H9 (cell line): ENCODE measurements around the gene SYNPO2. TPM values are rescaled to one million over a fixed set of nuclear protein-coding genes. Genes with fewer than 3 reads are reported as not detected.

Source experiments
- DNase-seq: peaks from one replicate; pipeline ENCODE4 v3.0.0-alpha.2; 2017
- H2AFZ ChIP-seq: one replicate; pipeline ENCODE4 v1.6.1; 2013; ENCODE audit warnings: mild to moderate bottlenecking, low read length, control low read depth, moderate library complexity
- H2AK5ac ChIP-seq: 2 replicates; pipeline ENCODE4 v1.6.1; 2013; ENCODE audit warnings: low read length, control low read depth, mixed read lengths; ENCODE audit not compliant: insufficient read length
- H2BK120ac ChIP-seq: one replicate; pipeline ENCODE4 v1.6.1; 2013; ENCODE audit warnings: low read depth, mild to moderate bottlenecking, low read length, control low read depth, inconsistent platforms; ENCODE audit not compliant: poor library complexity, severe bottlenecking
- H2BK12ac ChIP-seq: 2 replicates; pipeline ENCODE4 v1.6.1; 2013; ENCODE audit warnings: low read length, control low read depth, mixed read lengths, low read depth; ENCODE audit not compliant: insufficient read length
- H2BK15ac ChIP-seq: 2 replicates; pipeline ENCODE4 v1.6.1; 2013; ENCODE audit warnings: low read depth, low read length, control low read depth
- H2BK20ac ChIP-seq: one replicate; pipeline ENCODE4 v1.6.1; 2013; ENCODE audit warnings: low read depth, mild to moderate bottlenecking, low read length, control low read depth, inconsistent platforms; ENCODE audit not compliant: poor library complexity, severe bottlenecking
- H2BK5ac ChIP-seq: 2 replicates; pipeline ENCODE4 v1.6.1; 2013; ENCODE audit warnings: low read length, control low read depth, mixed read lengths; ENCODE audit not compliant: insufficient read length
- H3K14ac ChIP-seq: 2 replicates; pipeline ENCODE4 v1.6.1; 2013; ENCODE audit warnings: low read length, control low read depth; ENCODE audit not compliant: insufficient read depth
- H3K18ac ChIP-seq: 2 replicates; pipeline ENCODE4 v1.6.1; 2013; ENCODE audit warnings: low read depth, mild to moderate bottlenecking, mixed read lengths, low read length, control low read depth; ENCODE audit not compliant: insufficient read length
- H3K23ac ChIP-seq: 2 replicates; pipeline ENCODE4 v1.6.1; 2013; ENCODE audit warnings: low read length, control low read depth, mixed read lengths, low read depth; ENCODE audit not compliant: insufficient read length
- H3K23me2 ChIP-seq: 2 replicates; pipeline ENCODE4 v1.6.1; 2013; ENCODE audit warnings: low read depth, mild to moderate bottlenecking, mixed read lengths, low read length, control low read depth; ENCODE audit not compliant: insufficient read length, poor library complexity, severe bottlenecking
- H3K27ac ChIP-seq: 2 replicates; pipeline ENCODE4 v1.5.1; 2013; ENCODE audit warnings: low read length, control low read depth, mixed read lengths, low read depth; ENCODE audit not compliant: insufficient read length
- H3K27me3 ChIP-seq: 2 replicates; pipeline ENCODE4 v1.6.1; 2013; ENCODE audit warnings: low read length, control low read depth, inconsistent platforms; ENCODE audit not compliant: insufficient read depth
- H3K4ac ChIP-seq: 2 replicates; pipeline ENCODE4 v1.6.1; 2013; ENCODE audit warnings: low read depth, mild to moderate bottlenecking, control low read depth, inconsistent platforms, low read length, moderate library complexity
- H3K4me1 ChIP-seq: 2 replicates; pipeline ENCODE4 v1.6.1; 2013; ENCODE audit warnings: low read length, control low read depth, inconsistent platforms; ENCODE audit not compliant: insufficient read depth
- H3K4me2 ChIP-seq: 2 replicates; pipeline ENCODE4 v1.6.1; 2013; ENCODE audit warnings: low read length, control low read depth, mixed read lengths; ENCODE audit not compliant: insufficient read length, insufficient read depth
- H3K56ac ChIP-seq: 2 replicates; pipeline ENCODE4 v1.6.1; 2013; ENCODE audit warnings: low read depth, mild to moderate bottlenecking, mixed read lengths, low read length, control low read depth; ENCODE audit not compliant: insufficient read length
- H3K79me1 ChIP-seq: 2 replicates; pipeline ENCODE4 v1.6.1; 2013; ENCODE audit warnings: low read depth, mild to moderate bottlenecking, moderate library complexity, low read length, control low read depth, inconsistent platforms; ENCODE audit not compliant: insufficient read depth, poor library complexity, severe bottlenecking
- H3K79me2 ChIP-seq: 2 replicates; pipeline ENCODE4 v1.6.1; 2013; ENCODE audit warnings: low read length, control low read depth, inconsistent platforms; ENCODE audit not compliant: insufficient read depth
- H3K9ac ChIP-seq: 2 replicates; pipeline ENCODE4 v1.6.1; 2013; ENCODE audit warnings: low read length, control low read depth, mixed read lengths; ENCODE audit not compliant: insufficient read length; ENCODE audit errors: extremely low read depth
- H3K9me3 ChIP-seq: one replicate; pipeline ENCODE4 v1.6.1; 2013; ENCODE audit warnings: low read depth, low read length, inconsistent platforms; ENCODE audit not compliant: control insufficient read depth
- H3T11ph ChIP-seq: one replicate; pipeline ENCODE4 v1.6.1; 2013; ENCODE audit warnings: mild to moderate bottlenecking, low read length, control low read depth, inconsistent platforms
- H4K20me1 ChIP-seq: one replicate; pipeline ENCODE4 v1.6.1; 2013; ENCODE audit not compliant: control insufficient read depth, insufficient read length, insufficient read depth
- H4K5ac ChIP-seq: 2 replicates; pipeline ENCODE4 v1.6.1; 2013; ENCODE audit warnings: low read depth, mild to moderate bottlenecking, mixed read lengths, low read length, control low read depth; ENCODE audit not compliant: insufficient read length
- H4K8ac ChIP-seq: replicated peaks from 2 replicates; pipeline ENCODE4 v1.6.1; 2013; ENCODE audit warnings: low read length, control low read depth, mixed read lengths, low read depth; ENCODE audit not compliant: insufficient read length
- H4K91ac ChIP-seq: 2 replicates; pipeline ENCODE4 v1.6.1; 2013; ENCODE audit warnings: low read depth, mild to moderate bottlenecking, moderate library complexity, mixed read lengths, low read length, control low read depth; ENCODE audit not compliant: insufficient read length
- H3K27ac Mint-ChIP-seq, 3 experiments: 2 replicates in 2 of 3; 3 replicates in 1 of 3; pipeline ENCODE4 v1.8.0; 2020 to 2021; ENCODE audit warnings: mixed read lengths in 3 of 3, mild to moderate bottlenecking in 1 of 3, moderate library complexity in 1 of 3
- H3K27me3 Mint-ChIP-seq: 2 replicates; pipeline ENCODE4 v1.8.0; 2021; ENCODE audit warnings: low read depth, mild to moderate bottlenecking, moderate library complexity, mixed read lengths
- H3K36me3 Mint-ChIP-seq, 3 experiments: 2 replicates in 2 of 3; 3 replicates in 1 of 3; pipeline ENCODE4 v1.8.0; 2020 to 2021; ENCODE audit warnings: low read depth in 3 of 3, mixed read lengths in 3 of 3; ENCODE audit not compliant: insufficient read depth in 1 of 3
- H3K4me1 Mint-ChIP-seq, 2 experiments: 2 replicates each; pipeline ENCODE4 v1.8.0; 2020; ENCODE audit warnings: mixed read lengths in 2 of 2
- H3K4me3 Mint-ChIP-seq, 2 experiments: 2 replicates in 1 of 2; 3 replicates in 1 of 2; pipeline ENCODE4 v1.8.0; 2020 to 2021; ENCODE audit warnings: mild to moderate bottlenecking in 2 of 2, mixed read lengths in 2 of 2, moderate library complexity in 1 of 2
- H3K9me3 Mint-ChIP-seq, 2 experiments: 2 replicates in 1 of 2; 3 replicates in 1 of 2; pipeline ENCODE4 v1.8.0; 2020; ENCODE audit warnings: mild to moderate bottlenecking in 2 of 2, mixed read lengths in 2 of 2, moderate library complexity in 1 of 2
- CTCF ChIP-seq: fragments of 200-600 bp; sonication (generic); conservative IDR thresholded peaks from 3 replicates; pipeline ENCODE4 v1.8.0; 2021; ENCODE audit warnings: antibody characterized with exemption, mild to moderate bottlenecking
- WGBS: extraction: QIAGEN DNeasy Blood & Tissue Kit; methylation state at CpG from one replicate; pipeline ENCODE4 v1.1.7; 2013; ENCODE audit warnings: missing lambda C conversion rate, low lambda C conversion rate, mixed read lengths; ENCODE audit not compliant: insufficient read length; ENCODE audit errors: extremely low coverage; 5-methylcytosine and 5-hydroxymethylcytosine counted together
- total RNA-seq: library from RNA; stranded (reverse); gene quantifications from 2 replicates; pipeline ENCODE4 v1.2.1, GENCODE V29; 2021

The SYNPO2 gene
- total RNA-seq, 1 experiment from 2014 or later, result 1.1 TPM

DNA sequence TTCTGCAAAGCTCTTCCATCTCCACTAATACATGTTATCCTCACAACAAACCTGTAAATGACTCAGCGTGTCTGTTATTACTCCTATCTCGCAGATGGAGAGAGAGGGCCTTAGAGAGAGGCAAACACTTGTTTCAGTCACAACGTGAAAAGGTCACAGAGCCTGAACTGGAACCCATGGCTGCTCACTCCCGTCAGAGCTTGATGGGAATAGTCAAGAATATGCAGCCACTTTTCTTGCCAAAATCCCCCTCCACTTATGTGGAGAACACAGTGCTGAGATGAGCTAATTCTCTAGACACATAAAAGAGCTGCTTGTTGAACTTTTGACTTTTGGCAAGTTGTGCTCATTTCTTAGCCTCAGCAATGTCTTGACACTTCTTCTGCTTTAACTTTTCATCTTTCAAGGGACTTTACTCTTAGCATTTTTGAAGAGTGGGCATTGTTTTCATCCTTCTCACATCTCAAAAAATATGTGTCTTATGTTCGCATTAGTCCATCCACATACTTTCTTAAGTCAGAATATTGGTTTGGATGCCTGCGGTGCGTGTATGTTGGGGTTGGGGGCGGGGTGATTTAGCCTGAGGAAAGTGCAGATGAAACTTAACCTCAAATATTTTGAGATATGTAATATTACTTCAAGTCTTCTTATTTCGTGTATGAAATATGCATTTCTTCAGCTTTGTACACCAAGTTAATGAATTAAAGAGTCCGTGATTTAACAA is 69.2 kb downstream of the SYNPO2 start:
- Histone ChIP-seq H3K18ac (no peak overlapping the region), H3K27ac (no peak overlapping the region), H3K27me3 (no peaks in the 10 kb centered on the region), H3K9ac (no peak overlapping the region), H4K20me1 (no peaks in the 10 kb centered on the region), H2BK20ac (no peak overlapping the region), H4K5ac (no peak overlapping the region), H2AK5ac (no peak overlapping the region), H3T11ph (no peak overlapping the region), H3K4ac (no peak overlapping the region), H3K79me1 (no peaks in the 10 kb centered on the region), H3K4me1 (no peaks in the 10 kb centered on the region), H4K8ac (no peak overlapping the region), H2BK15ac (no peak overlapping the region), H2BK12ac (no peak overlapping the region), H2BK120ac (no peak overlapping the region), H2AFZ (no peak overlapping the region), H3K23me2 (no peaks in the 10 kb centered on the region), H4K91ac (no peak overlapping the region), H3K23ac (no peak overlapping the region), H3K9me3 (no peaks in the 10 kb centered on the region), H3K56ac (no peak overlapping the region), H3K79me2 (no peaks in the 10 kb centered on the region), H3K14ac (no peak overlapping the region), H2BK5ac (no peak overlapping the region), H3K4me2 (no peak overlapping the region)
- TF ChIP-seq CTCF, result no peak
- Mint-ChIP-seq H3K27ac (no peak overlapping the region), H3K4me1 (no peaks in the 10 kb centered on the region), H3K27me3 (no peaks in the 10 kb centered on the region), H3K9me3 (no peaks in the 10 kb centered on the region), H3K4me3 (no peak overlapping the region), H3K36me3 (no peaks in the 10 kb centered on the region)
- DNase-seq, result no peak
- WGBS, result no CpG with 5 or more reads among the region's 10 CpGs
